ENCODE data around the gene FAM20C.
"Not testable (repeated sequence)": the region's sequence is repeated elsewhere in the genome, so short reads cannot be mapped to it uniquely, and the experiment has no call there.

FAM20C gene

DNA sequence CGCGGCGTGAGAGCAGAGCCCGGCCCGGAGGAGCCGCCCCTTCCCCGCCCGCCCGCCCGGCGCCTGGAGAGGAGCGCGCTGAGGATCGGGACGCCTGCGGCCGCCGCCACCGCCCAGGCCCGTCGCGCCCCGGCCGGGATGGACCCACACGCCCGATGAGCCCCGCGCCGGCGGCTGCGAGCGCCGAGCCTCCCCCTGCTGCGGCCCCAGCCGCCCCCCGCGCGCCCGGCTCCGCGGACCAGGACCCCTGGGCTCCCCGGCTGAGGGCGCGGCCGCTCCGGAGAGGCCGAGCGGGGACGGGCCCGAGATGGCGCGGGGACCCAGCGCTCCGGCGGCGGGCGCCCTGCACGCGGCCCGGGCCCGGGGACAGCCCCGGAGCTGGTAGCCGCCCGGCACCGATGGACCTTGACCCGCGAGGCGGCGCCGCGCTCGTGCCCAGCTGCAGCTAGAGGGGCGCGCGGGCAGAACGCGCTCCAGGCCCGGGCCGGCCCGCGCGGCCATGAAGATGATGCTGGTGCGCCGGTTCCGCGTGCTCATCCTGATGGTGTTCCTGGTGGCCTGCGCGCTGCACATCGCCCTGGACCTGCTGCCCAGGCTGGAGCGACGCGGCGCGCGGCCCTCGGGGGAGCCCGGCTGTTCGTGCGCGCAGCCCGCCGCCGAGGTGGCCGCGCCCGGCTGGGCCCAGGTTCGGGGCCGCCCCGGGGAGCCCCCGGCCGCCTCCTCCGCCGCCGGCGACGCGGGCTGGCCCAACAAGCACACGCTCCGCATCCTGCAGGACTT lies 520 bp downstream of the FAM20C start:
- DNase-seq (ENCODE audit: low read depth), result no peak

DNA sequence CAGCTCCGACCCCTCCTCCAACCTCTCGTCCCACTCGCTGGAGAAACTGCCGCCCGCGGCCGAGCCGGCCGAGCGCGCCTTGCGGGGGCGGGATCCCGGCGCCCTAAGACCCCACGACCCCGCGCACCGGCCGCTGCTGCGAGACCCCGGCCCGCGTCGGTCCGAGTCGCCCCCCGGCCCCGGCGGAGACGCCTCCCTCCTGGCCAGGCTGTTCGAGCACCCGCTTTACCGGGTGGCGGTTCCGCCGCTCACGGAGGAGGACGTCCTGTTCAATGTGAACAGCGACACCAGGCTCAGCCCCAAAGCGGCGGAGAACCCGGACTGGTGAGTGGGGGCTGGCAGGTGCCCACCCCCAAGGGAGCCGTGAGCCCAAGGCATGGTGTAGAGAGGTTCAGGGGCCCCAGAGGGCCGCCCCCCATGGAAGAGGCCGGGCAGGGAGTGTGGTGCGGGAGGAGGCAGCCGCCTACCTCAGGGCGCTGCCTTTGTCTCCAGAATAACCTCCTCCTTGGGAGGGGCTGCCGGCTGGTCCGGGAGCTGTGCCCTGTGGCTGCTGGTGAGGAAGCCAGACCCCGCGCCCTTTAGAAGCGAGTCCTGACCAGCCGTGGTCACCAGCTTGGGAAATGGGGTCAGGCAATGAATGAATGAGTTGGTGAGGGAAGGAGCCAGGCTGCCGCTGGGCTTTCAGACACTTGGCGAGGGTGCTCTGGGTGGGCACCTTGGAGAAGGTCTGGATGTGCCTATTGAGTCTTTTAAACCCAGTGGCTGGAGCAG lies 1.3 kb downstream of the FAM20C start:
- no peak for DNase-seq (ENCODE audit: low read depth)

DNA sequence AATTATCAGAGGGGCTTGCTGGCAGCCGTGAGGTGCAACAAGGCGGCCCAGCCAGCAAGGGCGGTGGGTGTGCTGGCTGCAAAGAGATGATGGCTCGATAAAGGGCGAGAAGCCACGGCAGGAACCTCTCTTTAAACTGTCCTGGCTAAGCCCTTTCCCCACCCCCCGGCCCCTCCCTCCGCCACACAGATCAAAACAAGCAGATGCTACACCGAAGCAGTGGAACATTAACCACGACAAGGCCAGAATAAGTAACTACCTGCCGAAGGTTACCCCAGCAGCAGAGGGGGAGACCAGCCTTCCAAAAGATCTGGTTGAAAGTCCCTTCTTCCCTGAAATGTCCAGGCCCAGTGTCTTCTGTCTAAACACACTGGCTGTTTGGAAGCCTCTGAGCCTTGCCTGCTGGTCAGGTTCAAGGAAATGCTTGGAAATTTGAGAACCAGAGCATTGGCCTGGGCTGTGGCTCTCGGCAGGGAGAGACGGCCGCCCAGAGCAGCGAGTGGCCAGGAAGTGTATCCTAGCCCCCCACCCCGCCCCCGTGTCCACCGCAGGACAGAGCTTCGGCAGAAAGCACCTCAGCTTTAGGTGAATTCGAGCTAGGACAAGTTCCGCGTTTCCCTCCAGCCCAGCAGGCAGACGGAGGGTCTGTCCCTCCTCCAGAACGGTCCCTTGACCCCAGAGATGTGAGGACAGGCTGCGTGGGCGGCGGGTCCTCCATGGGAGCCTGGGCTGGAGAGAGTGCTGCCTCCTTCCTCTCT lies 2.1 kb downstream of the FAM20C start:
- DNase-seq (ENCODE audit: low read depth), result no peak

DNA sequence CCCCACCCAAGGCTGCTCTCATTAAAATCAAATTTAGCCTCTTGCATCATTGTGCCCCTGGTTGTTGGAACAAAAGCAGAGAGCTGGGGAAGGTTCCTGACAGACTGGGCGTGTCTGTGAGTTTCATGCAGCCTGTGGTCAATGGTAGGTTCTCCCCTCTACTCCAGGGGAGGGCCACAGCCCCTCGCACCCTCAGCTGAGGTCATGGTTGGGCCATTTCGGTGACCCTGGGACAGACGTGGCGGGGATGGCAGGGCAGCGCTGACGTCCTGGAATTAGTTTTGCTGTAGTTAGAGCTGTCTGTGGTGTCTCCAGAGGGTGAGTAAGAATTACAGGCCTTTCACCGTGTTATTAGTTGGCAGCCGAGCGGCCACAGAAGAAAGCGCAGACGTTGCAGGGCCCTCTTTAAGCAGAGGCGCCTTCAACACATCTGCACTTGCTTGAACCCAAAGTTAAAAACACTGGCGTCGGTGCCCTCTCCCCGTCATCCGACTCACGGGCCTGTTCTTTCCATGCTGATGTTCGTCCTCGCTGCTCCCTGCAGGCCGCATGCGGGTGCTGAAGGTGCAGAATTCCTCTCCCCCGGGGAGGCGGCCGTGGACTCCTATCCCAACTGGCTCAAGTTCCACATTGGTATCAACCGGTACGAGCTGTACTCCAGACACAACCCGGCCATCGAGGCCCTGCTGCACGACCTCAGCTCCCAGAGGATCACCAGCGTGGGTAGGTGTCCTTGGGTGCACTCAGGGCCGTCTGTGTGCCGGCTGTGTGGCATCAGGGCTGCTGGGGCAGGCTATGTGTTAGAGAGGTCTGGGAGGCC lies 2.8 kb downstream of the FAM20C start:
- DNase-seq (ENCODE audit: low read depth), result no peak

GRCh38 chr7:195830-196128 lies 3.4 kb downstream of the FAM20C start:
- DNase-seq (ENCODE audit: low read depth), result no peak

- no peak for DNase-seq (ENCODE audit: low read depth)
Measured at GRCh38 chr7:196283-196682, 3.9 kb downstream of the FAM20C start.

DNA sequence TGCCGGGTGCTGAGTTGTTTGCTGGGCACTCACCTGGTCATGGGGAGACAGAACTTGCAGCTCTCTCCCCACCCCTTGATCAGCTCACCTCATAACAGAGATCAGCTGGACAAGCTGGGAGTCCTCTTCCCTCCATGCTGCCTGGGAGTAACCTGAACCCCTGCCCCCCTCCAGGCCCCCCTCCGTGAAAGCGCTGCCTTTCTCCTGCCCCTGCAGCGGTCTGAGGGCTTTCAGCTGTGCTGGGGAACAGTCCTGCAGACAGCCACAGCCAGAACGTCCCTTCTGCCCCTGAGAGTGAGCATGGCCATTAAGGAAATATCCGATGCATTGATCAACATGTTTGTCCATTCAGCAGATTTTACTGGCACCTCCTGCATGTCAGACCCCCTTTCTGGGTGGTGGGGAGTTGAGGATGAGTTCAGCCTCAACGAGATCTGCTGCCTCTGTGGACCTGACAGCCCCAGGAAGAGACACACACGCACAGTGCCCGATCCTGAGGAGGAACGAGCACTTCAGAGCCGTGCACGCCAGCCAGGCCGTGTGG lies 4.5 kb downstream of the FAM20C start:
- no peak for DNase-seq (ENCODE audit: low read depth)

DNA sequence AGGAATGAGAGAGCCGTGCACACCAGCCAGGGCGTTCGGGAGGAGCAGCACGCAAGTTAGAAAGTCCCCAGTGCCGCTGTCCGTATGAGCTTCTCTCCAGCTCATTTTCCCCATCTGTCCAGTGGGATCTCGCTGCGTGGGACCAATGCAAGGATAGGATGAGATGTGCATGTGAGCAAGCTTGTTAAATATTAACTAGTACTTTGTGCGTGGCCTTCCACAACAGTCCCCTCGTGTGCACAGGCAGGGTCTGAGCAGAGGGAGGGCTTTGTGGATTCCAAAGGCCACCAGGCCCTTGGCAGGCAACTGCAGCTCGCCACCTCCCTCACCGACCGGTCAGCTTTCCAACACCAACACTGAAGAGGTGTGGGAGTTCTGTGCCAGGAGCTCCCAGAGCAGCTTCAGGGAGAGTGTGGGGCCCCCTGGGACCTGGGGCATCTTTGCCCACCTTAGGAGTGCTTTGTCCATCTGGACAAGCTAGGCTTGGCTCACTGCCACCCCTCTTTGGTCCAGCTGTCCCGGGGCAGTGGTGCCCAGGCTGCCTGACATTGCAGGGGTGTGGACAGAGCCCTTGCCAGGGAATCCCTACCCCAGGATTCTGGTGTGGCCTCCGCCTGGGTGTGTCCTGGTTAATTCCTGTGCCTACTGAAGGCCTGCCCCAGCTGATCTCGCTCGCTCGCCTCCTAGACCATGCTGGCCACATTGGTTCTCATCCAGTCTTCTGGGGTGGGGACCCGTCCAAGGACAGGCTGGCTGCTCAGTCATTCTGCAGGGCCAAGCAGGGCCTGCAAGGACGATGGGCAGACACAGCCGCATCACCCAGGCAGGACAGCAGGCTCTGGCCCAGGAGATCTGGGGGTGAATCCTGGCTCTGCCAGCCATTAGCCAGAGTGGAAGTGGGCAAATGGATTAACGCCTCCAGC lies 5.3 kb downstream of the FAM20C start:
- no peak for DNase-seq (ENCODE audit: low read depth)

GRCh38 chr7:199483-200249 lies 7.3 kb downstream of the FAM20C start:
- no peak for DNase-seq (ENCODE audit: low read depth)

GRCh38 chr7:200290-200689 lies 7.9 kb downstream of the FAM20C start:
- DNase-seq (ENCODE audit: low read depth), result no peak

- DNase-seq (ENCODE audit: low read depth), result no peak
Measured at GRCh38 chr7:200704-201103, 8.3 kb downstream of the FAM20C start.

GRCh38 chr7:204326-204725 lies 12.0 kb downstream of the FAM20C start:
- DNase-seq (ENCODE audit: low read depth), result no peak

- no peak for DNase-seq (ENCODE audit: low read depth)
Measured at GRCh38 chr7:205115-206010, 13.0 kb downstream of the FAM20C start.

DNA sequence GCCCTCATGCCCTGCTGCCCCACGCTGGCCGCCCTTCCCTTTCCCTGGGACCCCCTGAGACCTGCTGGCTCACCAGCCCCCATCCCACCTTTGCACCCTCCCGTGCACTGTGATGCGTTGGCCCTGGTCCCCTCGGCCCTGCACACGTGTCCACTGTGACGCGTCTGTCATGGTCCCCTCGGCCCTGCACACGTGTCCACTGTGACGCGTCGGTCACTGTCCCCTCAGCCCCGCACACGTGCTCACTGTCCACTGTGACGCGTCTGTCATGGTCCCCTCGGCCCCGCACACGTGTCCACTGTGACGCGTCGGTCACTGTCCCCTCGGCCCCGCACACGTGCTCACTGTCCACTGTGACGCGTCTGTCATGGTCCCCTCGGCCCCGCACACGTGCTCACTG lies 14.0 kb downstream of the FAM20C start:
- DNase-seq (ENCODE audit: low read depth), result not testable (repeated sequence)

- DNase-seq (ENCODE audit: low read depth), result no peak
Measured at GRCh38 chr7:207418-208129, 15.2 kb downstream of the FAM20C start.

- DNase-seq (ENCODE audit: low read depth), result no peak
Measured at GRCh38 chr7:208130-208673, 15.8 kb downstream of the FAM20C start.

GRCh38 chr7:208816-209215 lies 16.4 kb downstream of the FAM20C start:
- no peak for DNase-seq (ENCODE audit: low read depth)

DNA sequence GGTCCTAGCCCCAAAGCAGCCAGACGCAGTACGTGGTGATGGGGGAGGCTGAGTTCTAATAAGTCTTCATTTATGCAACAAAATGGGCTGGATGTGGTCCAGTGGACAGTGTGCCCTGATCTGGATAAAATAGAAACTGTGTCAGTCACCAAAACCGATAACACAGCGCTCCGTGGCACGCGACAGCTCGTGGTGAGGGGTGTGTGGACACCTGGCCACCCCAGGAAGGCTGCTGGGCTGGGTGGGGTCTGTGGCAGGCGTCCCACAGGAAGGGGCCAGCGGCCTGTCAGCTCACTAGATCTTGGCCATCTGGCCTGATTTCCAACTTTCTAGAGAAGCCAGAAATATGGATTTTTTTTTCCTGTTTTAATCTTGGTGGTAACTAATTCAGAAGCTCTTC lies 17.0 kb downstream of the FAM20C start:
- DNase-seq (ENCODE audit: low read depth), result no peak

Data from activated gamma-delta T cell treated with anti-CD3 and anti-CD28 coated beads, Interleukin-2, amount 50 U/mL, for 16 hours (primary cell).